ENCODE measurements around the gene RNF144A. TPM values are rescaled to one million over a fixed set of nuclear protein-coding genes. Genes with fewer than 3 reads are reported as not detected.
A peak's percentile ranks its signal among the peaks of the same experiment; 100 is the strongest.

Gene RNF144A
- total RNA-seq, 1 experiment from 2014 or later, result 10.6 TPM

DNA sequence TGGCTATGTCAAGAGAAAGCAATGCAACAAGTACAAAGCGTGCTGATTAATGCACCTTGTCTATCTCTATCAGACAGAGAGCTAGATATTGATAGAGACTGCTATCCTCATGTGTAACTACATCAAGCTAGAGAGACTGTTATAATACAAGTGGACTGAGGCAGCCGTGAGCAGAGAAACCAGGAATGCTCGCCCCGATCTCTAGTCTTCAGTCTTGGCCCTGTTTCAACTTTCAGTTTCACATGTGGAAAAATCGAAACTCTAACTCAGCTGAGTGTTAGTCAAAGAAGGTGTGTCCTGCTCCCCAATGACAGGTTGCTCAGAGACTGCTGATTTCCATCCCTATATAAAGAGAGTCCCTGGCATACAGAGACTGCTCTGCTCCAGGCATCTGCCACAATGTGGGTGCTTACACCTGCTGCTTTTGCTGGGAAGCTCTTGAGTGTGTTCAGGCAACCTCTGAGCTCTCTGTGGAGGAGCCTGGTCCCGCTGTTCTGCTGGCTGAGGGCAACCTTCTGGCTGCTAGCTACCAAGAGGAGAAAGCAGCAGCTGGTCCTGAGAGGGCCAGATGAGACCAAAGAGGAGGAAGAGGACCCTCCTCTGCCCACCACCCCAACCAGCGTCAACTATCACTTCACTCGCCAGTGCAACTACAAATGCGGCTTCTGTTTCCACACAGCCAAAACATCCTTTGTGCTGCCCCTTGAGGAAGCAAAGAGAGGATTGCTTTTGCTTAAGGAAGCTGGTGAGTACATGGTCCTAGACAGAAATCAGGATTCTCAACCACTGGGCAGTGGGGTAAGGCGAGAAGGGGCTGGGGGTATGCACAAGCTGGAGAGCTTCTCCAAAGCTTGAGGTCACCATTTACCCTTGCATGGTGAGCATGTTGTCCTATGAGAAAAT is 39.6 kb upstream of the RNF144A start, which contains the start of gene RSAD2:
RSAD2 (plus strand) TSS at position 376 of the 903 bp plus-strand sequence; CDS start at position 400, 24 bp downstream.
- H3K23ac ChIP-seq (ENCODE audit: insufficient read length, low read depth, low read length), result no peak within 1 kb of the TSS
- H3K27me3 Mint-ChIP-seq (ENCODE audit: low read depth), result peaks cover 8% of the 10 kb centered on the region
- H3K14ac ChIP-seq (ENCODE audit: insufficient read depth, low read length), result no peak within 1 kb of the TSS
- H4K5ac ChIP-seq (ENCODE audit: insufficient read length, low read depth, low read length), result no peak within 1 kb of the TSS
- no peak within 1 kb of the TSS for H3K4me2 ChIP-seq (ENCODE audit: insufficient read depth, insufficient read length, low read length)
- H2BK12ac ChIP-seq (ENCODE audit: insufficient read length, low read depth, low read length), result no peak within 1 kb of the TSS
- no peak within 1 kb of the TSS for H2BK15ac ChIP-seq (ENCODE audit: low read depth, low read length)
- TF ChIP-seq, protein P1, sequence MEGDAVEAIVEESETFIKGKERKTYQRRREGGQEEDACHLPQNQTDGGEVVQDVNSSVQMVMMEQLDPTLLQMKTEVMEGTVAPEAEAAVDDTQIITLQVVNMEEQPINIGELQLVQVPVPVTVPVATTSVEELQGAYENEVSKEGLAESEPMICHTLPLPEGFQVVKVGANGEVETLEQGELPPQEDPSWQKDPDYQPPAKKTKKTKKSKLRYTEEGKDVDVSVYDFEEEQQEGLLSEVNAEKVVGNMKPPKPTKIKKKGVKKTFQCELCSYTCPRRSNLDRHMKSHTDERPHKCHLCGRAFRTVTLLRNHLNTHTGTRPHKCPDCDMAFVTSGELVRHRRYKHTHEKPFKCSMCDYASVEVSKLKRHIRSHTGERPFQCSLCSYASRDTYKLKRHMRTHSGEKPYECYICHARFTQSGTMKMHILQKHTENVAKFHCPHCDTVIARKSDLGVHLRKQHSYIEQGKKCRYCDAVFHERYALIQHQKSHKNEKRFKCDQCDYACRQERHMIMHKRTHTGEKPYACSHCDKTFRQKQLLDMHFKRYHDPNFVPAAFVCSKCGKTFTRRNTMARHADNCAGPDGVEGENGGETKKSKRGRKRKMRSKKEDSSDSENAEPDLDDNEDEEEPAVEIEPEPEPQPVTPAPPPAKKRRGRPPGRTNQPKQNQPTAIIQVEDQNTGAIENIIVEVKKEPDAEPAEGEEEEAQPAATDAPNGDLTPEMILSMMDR (conservative IDR thresholded peaks at IDR 0.05), result no peak
- H3K56ac ChIP-seq (ENCODE audit: insufficient read length, low read depth, low read length), result no peak within 1 kb of the TSS
- H2AFZ ChIP-seq (ENCODE audit: low read length), result no peak within 1 kb of the TSS
- peaks cover 24 to 27% of the 10 kb centered on the region in 2 experiments for H3K9me3 Mint-ChIP-seq
- no peak within 1 kb of the TSS for H4K91ac ChIP-seq (ENCODE audit: insufficient read length, low read depth, low read length)
- H3K27me3 ChIP-seq (ENCODE audit: insufficient read depth, low read length), result no peaks in the 10 kb centered on the region
- no peak within 1 kb of the TSS for H2AK5ac ChIP-seq (ENCODE audit: insufficient read length, low read length)
- H3T11ph ChIP-seq (ENCODE audit: low read length), result no peak within 1 kb of the TSS
- H3K4me1 ChIP-seq (ENCODE audit: insufficient read depth, low read length), result no peaks in the 10 kb centered on the region
- no peak for DNase-seq
- no peak within 1 kb of the TSS for H2BK5ac ChIP-seq (ENCODE audit: insufficient read length, low read length)
- H3K36me3 Mint-ChIP-seq (ENCODE audit: insufficient read depth in 1 of 3, low read depth in 3 of 3), result peaks cover 5 to 21% (median 5%) of the 10 kb centered on the region in 3 experiments; a peak in 6 of 7 replicates
- no peaks in the 10 kb centered on the region for H3K4me1 Mint-ChIP-seq
- peaks cover 8% of the 10 kb centered on the region for H3K9me3 ChIP-seq (ENCODE audit: control insufficient read depth, low read depth, low read length)
- H4K8ac ChIP-seq (replicated peaks; ENCODE audit: insufficient read length, low read depth, low read length), result no peak within 1 kb of the TSS
- H3K27ac Mint-ChIP-seq, result no peak within 1 kb of the TSS
- no peak within 1 kb of the TSS for H3K27ac ChIP-seq (ENCODE audit: insufficient read length, low read depth, low read length)
- no peak within 1 kb of the TSS for H3K9ac ChIP-seq (ENCODE audit: extremely low read depth, insufficient read length, low read length)
- WGBS (ENCODE audit: extremely low coverage, insufficient read length, low lambda C conversion rate), result no CpG with 5 or more reads among the region's 10 CpGs
- H3K79me1 ChIP-seq (ENCODE audit: insufficient read depth, low read depth, low read length, poor library complexity, severe bottlenecking), result no peaks in the 10 kb centered on the region
- no peak within 1 kb of the TSS for H3K18ac ChIP-seq (ENCODE audit: insufficient read length, low read depth, low read length)
- H2BK20ac ChIP-seq (ENCODE audit: low read depth, low read length, poor library complexity, severe bottlenecking), result no peak within 1 kb of the TSS
- no peak within 1 kb of the TSS for H3K4ac ChIP-seq (ENCODE audit: low read depth, low read length)
- peak within 1 kb of the TSS; percentile 48 for H2BK120ac ChIP-seq (ENCODE audit: low read depth, low read length, poor library complexity, severe bottlenecking)
- H3K23me2 ChIP-seq (ENCODE audit: insufficient read length, low read depth, low read length, poor library complexity, severe bottlenecking), result no peaks in the 10 kb centered on the region
- H3K79me2 ChIP-seq (ENCODE audit: insufficient read depth, low read length), result no peaks in the 10 kb centered on the region
- no peak within 1 kb of the TSS for H3K4me3 Mint-ChIP-seq
- H4K20me1 ChIP-seq (ENCODE audit: control insufficient read depth, insufficient read depth, insufficient read length), result no peaks in the 10 kb centered on the region

Measured in H9 (cell line).